HG03060 (cell line): ENCODE measurements around the gene EPHA4.

Source experiments
- ATAC-seq: cut with Tn5 transposase; IDR thresholded peaks from one replicate; pipeline ENCODE4 v1.9.1; 2021; ENCODE audit warnings: low read depth, moderate number of reproducible peaks; ENCODE audit not compliant: unreplicated experiment

EPHA4 gene

GRCh38 chr2:221572821-221573429 lies 821 bp upstream of the EPHA4 start:
- ATAC-seq, result peak; percentile 12

GRCh38 chr2:221571551-221572218 lies 419 bp downstream of the EPHA4 start:
- ATAC-seq, result no peak

GRCh38 chr2:221571025-221571550 lies 1.0 kb downstream of the EPHA4 start:
- ATAC-seq, result no peak

- no peak for ATAC-seq
Measured at GRCh38 chr2:221570321-221570935, 1.7 kb downstream of the EPHA4 start.

- no peak for ATAC-seq
Measured at GRCh38 chr2:221569871-221570270, 2.2 kb downstream of the EPHA4 start.

- ATAC-seq, result no peak
Measured at GRCh38 chr2:221569425-221569845, 2.7 kb downstream of the EPHA4 start.

- no peak for ATAC-seq
Measured at GRCh38 chr2:221568299-221568698, 3.8 kb downstream of the EPHA4 start.

- ATAC-seq, result no peak
Measured at GRCh38 chr2:221567809-221568208, 4.3 kb downstream of the EPHA4 start.

- no peak for ATAC-seq
Measured at GRCh38 chr2:221567231-221567760, 4.8 kb downstream of the EPHA4 start.

- ATAC-seq, result no peak
Measured at GRCh38 chr2:221563270-221563985, 8.7 kb downstream of the EPHA4 start.

- no peak for ATAC-seq
Measured at GRCh38 chr2:221562226-221562625, 9.9 kb downstream of the EPHA4 start.

- no peak for ATAC-seq
Measured at GRCh38 chr2:221561770-221562169, 10.3 kb downstream of the EPHA4 start.

- ATAC-seq, result no peak
Measured at GRCh38 chr2:221559991-221560390, 12.1 kb downstream of the EPHA4 start.

GRCh38 chr2:221558107-221558506 lies 14.0 kb downstream of the EPHA4 start:
- ATAC-seq, result no peak

- peak; percentile 21 for ATAC-seq
Measured at GRCh38 chr2:221555494-221555846, 16.6 kb downstream of the EPHA4 start.

GRCh38 chr2:221554769-221555493 lies 17.2 kb downstream of the EPHA4 start:
- ATAC-seq, result peak; percentile 91

- ATAC-seq, result no peak
Measured at GRCh38 chr2:221553333-221553732, 18.8 kb downstream of the EPHA4 start.

GRCh38 chr2:221552291-221552690 lies 19.8 kb downstream of the EPHA4 start:
- no peak for ATAC-seq

- ATAC-seq, result no peak
Measured at GRCh38 chr2:221551864-221552263, 20.2 kb downstream of the EPHA4 start.

- no peak for ATAC-seq
Measured at GRCh38 chr2:221549143-221549542, 23.0 kb downstream of the EPHA4 start.
